HFFc6 (cell line): Measurements from ENCODE around the gene PTPN14. TPM values are rescaled to one million over a fixed set of nuclear protein-coding genes. Genes with fewer than 3 reads are reported as not detected.

Experiments used
- DNase-seq: peaks from one replicate; pipeline ENCODE4 v3.0.0-alpha.2; 2018
- H3K27ac Mint-ChIP-seq: 2 replicates; pipeline ENCODE4 v1.8.0; 2020; ENCODE audit warnings: mild to moderate bottlenecking, mixed read lengths
- H3K27me3 Mint-ChIP-seq: 2 replicates; pipeline ENCODE4 v1.8.0; 2021; ENCODE audit warnings: mild to moderate bottlenecking, moderate library complexity, mixed read lengths; ENCODE audit not compliant: insufficient read depth
- H3K36me3 Mint-ChIP-seq: 2 replicates; pipeline ENCODE4 v1.8.0; 2021; ENCODE audit warnings: low read depth, mixed read lengths
- H3K4me1 Mint-ChIP-seq: 2 replicates; pipeline ENCODE4 v1.8.0; 2020; ENCODE audit warnings: low read depth, mixed read lengths
- H3K4me3 Mint-ChIP-seq: 2 replicates; pipeline ENCODE4 v1.8.0; 2020; ENCODE audit warnings: mild to moderate bottlenecking, moderate library complexity, mixed read lengths
- H3K9me3 Mint-ChIP-seq: 2 replicates; pipeline ENCODE4 v1.8.0; 2020; ENCODE audit warnings: mild to moderate bottlenecking, mixed read lengths
- CTCF ChIP-seq: fragments of 200-600 bp; sonication (generic); IDR thresholded peaks from 2 replicates; pipeline ENCODE4 v1.5.0; 2021; ENCODE audit warnings: antibody characterized with exemption, mild to moderate bottlenecking
- total RNA-seq, 6 experiments: library from RNA; stranded (reverse); fragmentation: NEBNext Ultra II Directional; extraction: Animal tissue kit (Norgen Biotek cat#: 25700); gene quantifications; 2 replicates in 1 of 6; 3 replicates in 5 of 6; pipeline ENCODE4 v1.2.3, GENCODE V29; 2021

The PTPN14 gene
- total RNA-seq, 6 experiments from 2014 or later = 93.6 to 140 (median 106) TPM

GRCh38 chr1:214332946-214333798 is 218.2 kb downstream of the PTPN14 start:
- H3K27me3 Mint-ChIP-seq = peaks cover 5% of the 10 kb centered on the region
- DNase-seq = peak; percentile 41
- no peak overlapping the region for H3K4me3 Mint-ChIP-seq
- H3K36me3 Mint-ChIP-seq = peaks cover 10% of the 10 kb centered on the region
- H3K4me1 Mint-ChIP-seq = peaks cover 32% of the 10 kb centered on the region
- H3K27ac Mint-ChIP-seq = peak overlapping the region; percentile 74
- H3K9me3 Mint-ChIP-seq = no peaks in the 10 kb centered on the region
- peak; percentile 92 for TF ChIP-seq CTCF

- peak overlapping the region; percentile 12; the same call in 1 of the 2 replicates for H3K27ac Mint-ChIP-seq
- DNase-seq = peak; percentile 24
- no peak overlapping the region for H3K4me3 Mint-ChIP-seq
- peaks cover 27% of the 10 kb centered on the region for H3K4me1 Mint-ChIP-seq
- peak; percentile 93 for TF ChIP-seq CTCF
- H3K36me3 Mint-ChIP-seq = peaks cover 5% of the 10 kb centered on the region; the same call in 1 of the 2 replicates
- H3K9me3 Mint-ChIP-seq = no peaks in the 10 kb centered on the region
- peaks cover 4% of the 10 kb centered on the region for H3K27me3 Mint-ChIP-seq
Observed at GRCh38 chr1:214331827-214332423, 219.5 kb downstream of the PTPN14 start.

GRCh38 chr1:214331180-214331579 is 220.2 kb downstream of the PTPN14 start:
- no peak for DNase-seq
- H3K4me1 Mint-ChIP-seq = peaks cover 27% of the 10 kb centered on the region
- peaks cover 4% of the 10 kb centered on the region for H3K27me3 Mint-ChIP-seq
- peaks cover 5% of the 10 kb centered on the region; the same call in 1 of the 2 replicates for H3K36me3 Mint-ChIP-seq
- H3K4me3 Mint-ChIP-seq = no peak overlapping the region
- H3K27ac Mint-ChIP-seq = no peak overlapping the region
- no peaks in the 10 kb centered on the region for H3K9me3 Mint-ChIP-seq
- no peak for TF ChIP-seq CTCF

GRCh38 chr1:214330715-214331114 is 220.7 kb downstream of the PTPN14 start:
- H3K27me3 Mint-ChIP-seq = peaks cover 4% of the 10 kb centered on the region
- H3K9me3 Mint-ChIP-seq = no peaks in the 10 kb centered on the region
- no peak overlapping the region for H3K27ac Mint-ChIP-seq
- peaks cover 5% of the 10 kb centered on the region; the same call in 1 of the 2 replicates for H3K36me3 Mint-ChIP-seq
- H3K4me3 Mint-ChIP-seq = no peak overlapping the region
- TF ChIP-seq CTCF = no peak
- no peak for DNase-seq
- H3K4me1 Mint-ChIP-seq = peaks cover 27% of the 10 kb centered on the region

GRCh38 chr1:214330222-214330621 is 221.2 kb downstream of the PTPN14 start:
- Mint-ChIP-seq H3K27ac (no peak overlapping the region), H3K9me3 (no peaks in the 10 kb centered on the region), H3K36me3 (peaks cover 3% of the 10 kb centered on the region; the same call in 1 of the 2 replicates), H3K4me1 (peaks cover 27% of the 10 kb centered on the region), H3K4me3 (no peak overlapping the region), H3K27me3 (peaks cover 4% of the 10 kb centered on the region)
- no peak for TF ChIP-seq CTCF
- no peak for DNase-seq
